HG02623 (cell line): ENCODE measurements around the gene BCL2L2.
A peak's percentile ranks its signal among the peaks of the same experiment; 100 is the strongest.
"Not testable (repeated sequence)": the region's sequence is repeated elsewhere in the genome, so short reads cannot be mapped to it uniquely, and the experiment has no call there.

Experiments used
- ATAC-seq: cut with Tn5 transposase; IDR thresholded peaks from one replicate; pipeline ENCODE4 v1.9.1; 2021; ENCODE audit warnings: moderate library complexity; ENCODE audit not compliant: unreplicated experiment

BCL2L2 gene, protein sequence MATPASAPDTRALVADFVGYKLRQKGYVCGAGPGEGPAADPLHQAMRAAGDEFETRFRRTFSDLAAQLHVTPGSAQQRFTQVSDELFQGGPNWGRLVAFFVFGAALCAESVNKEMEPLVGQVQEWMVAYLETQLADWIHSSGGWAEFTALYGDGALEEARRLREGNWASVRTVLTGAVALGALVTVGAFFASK

DNA sequence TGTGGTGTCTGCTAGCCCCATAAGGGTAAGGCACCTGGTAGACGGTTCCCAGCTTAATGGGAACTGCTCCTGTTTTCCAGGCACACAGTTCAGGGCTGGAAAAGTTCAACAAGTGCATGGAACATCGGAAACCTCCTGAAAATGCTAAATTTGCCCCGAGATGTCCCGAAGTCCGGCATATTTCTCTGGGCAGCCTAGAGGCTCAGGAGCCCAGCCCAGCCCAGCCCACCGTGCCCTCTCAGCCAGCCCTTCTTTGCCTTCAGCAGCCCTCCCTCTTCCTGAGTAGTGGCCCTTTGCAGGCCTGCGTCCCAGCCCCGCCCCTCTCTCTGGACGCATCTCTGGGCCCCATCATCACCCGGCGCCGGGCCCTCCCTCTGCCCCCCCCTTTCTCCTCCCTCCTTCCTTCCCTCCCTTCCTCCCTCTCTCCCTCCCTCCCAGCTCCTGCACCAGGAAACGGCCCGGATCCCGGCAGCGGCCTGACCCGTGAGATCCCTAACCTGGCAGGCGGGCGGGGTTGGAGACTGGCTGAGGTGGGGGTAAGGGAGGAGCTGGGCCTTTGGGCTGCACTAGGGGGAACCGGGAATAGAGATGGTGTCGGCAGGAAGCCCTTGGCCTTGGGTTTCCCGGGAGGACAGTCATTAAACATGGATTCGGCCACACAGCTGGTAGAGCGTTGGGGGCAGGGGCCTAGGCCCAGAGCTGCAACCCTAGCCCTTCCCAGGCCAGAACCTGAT is at the start of gene BCL2L2:
Gene BCL2L2, plus strand, starts transcription at position 422 of the 734 bp plus-strand sequence. CDS start 935 bp downstream, outside the sequence.
- ATAC-seq = no peak

DNA sequence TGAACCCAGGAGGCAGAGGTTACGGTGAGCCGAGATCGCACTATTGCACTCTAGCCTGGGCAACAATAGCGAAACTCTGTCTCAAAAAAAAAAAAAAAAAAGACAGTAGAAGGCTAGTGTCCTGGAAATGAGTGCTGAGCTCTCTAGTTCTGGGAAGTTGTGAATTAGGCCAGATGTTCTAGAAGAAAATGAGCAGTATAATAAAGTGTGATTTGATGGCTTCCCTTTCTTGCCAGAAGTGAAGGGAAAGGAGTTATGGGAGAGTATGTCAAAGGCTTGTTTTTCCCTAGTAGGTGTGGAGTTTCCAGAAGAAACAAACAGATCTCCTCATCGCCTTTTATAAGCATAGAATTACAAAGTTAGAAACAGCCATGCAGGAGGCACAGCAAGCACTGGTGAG is 48.4 kb upstream of the BCL2L2 start:
- ATAC-seq = no peak

DNA sequence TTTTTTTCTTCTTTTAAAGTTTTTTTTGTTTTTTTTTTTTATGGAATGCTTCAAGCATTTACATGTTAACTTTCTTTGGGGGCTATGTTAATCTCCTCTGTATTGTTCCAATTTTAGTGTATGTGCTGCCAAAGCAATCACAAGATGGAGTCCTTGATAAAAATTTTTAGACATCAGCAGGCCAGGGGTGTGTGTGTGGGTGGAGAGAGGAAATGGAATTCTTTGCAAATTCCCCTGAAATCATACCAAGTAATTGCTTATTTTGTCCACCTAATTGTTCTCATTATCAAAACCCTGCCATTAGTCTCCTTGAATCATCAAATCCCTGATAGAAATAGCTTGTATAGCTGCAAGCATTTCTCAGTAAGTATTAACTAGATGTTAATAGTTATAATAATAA is 47.2 kb upstream of the BCL2L2 start:
- no peak for ATAC-seq

DNA sequence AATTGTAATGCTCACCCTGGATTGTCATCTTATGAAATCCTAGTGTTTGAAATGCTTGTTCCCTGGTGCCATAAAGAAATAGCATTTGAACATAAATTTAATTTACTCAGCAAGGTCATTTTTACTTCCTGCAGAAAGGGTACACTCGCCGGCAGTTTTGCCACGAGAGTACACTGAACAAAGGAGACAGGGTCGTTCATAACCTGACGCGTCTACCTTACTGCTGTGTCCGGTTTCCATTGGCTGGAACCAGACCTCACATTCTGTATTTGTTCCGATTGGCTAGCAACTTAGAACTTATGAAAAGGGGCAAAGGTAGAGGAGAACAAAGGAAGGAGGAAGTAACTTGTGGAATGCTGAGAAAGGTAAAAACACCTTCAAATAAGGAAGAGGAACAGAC is 45.8 kb upstream of the BCL2L2 start:
- ATAC-seq = not testable (repeated sequence)

DNA sequence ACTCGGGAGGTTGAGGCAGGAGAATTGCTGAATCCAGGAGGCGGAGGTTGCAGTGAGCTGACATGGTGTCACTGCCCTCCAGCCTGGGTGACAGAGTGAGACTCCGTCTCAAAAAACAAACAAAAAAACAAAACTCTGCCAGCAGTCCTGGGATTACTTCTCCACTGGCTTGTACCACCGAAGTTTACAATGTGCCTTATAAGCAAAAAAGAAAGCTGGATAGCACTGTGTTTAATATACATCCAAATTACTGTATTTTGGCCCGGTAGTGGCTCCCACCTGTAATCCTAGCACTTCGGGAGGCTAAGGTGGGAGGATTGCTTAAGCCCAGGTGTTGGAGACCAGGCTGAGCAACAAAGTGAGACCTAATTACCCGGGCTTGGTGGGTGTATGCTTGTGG is 37.4 kb upstream of the BCL2L2 start:
- no peak for ATAC-seq

DNA sequence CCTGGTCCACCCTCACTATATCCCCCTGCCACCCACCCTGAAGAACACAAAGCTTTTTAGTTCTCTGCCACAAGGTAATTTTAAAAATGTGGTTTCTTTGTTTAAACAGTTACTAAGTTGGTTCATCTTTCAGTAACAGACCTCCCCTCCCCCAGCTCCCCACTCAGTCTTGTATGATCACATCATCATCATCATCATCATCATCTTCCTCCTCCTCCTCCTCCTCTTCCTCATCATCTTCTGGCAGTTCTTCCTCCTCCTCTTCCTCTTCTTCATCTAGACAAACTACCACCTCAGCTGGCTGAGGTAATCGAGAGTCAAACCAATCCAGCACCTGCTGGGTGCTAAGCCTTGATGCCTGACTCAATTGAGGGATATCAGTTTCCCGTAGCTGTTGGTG is 31.2 kb upstream of the BCL2L2 start:
- ATAC-seq = no peak

DNA sequence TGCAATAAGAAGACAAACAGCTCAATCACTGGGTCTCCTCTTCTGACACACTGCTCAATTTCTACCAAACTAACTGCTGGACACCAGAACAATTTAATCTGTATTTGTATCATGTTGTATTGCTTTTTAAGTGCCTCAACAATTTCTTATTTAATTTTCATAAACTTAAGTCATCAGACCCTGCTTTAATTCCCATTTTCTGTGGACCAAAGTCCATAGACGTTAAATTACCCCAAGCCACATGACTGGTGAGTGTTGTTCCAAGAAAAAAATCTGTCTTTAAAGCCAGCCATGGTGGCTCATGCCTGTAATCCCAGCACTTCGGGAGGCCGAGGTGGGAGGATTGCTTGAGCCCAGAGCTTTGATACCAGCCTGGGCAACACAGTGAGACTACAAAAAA is 29.4 kb upstream of the BCL2L2 start:
- no peak for ATAC-seq

DNA sequence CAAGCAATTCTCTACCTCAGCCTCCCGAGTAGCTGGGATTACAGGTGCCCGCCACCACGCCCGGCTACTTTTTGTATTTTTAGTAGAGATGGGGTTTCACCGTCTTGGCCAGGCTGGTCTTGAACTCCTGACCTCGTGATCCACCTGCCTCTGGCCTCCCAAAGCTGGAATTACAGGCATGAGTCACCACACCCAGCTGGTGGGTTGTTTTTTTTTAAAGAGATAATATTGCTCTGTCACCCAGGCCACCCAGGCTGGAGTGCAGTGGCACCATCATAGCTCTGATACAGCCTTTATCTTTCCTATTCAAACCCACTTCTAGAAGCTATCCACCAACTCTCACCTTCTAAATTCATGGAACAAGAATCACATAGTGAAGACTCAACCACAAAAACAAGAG is 28.7 kb upstream of the BCL2L2 start:
- not testable (repeated sequence) for ATAC-seq

DNA sequence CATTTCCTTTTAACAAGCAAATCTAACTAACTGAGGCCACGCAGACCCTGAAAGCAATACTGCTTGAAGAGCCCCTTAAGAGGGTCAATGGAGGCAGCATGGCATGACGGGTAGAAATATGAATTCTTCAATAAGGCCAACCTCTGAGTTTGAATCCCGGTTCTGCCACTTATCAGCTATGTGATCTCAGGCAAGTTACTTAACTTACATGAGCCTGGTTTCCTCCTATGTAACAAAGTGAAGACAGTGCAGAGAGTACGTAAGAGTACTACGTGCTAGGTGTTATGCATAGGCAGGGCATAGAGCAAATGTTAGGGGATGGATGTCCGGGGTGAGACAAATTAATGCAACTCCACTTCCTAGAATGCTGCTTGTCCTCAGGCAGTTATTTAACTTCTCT is 25.4 kb upstream of the BCL2L2 start:
- no peak for ATAC-seq

DNA sequence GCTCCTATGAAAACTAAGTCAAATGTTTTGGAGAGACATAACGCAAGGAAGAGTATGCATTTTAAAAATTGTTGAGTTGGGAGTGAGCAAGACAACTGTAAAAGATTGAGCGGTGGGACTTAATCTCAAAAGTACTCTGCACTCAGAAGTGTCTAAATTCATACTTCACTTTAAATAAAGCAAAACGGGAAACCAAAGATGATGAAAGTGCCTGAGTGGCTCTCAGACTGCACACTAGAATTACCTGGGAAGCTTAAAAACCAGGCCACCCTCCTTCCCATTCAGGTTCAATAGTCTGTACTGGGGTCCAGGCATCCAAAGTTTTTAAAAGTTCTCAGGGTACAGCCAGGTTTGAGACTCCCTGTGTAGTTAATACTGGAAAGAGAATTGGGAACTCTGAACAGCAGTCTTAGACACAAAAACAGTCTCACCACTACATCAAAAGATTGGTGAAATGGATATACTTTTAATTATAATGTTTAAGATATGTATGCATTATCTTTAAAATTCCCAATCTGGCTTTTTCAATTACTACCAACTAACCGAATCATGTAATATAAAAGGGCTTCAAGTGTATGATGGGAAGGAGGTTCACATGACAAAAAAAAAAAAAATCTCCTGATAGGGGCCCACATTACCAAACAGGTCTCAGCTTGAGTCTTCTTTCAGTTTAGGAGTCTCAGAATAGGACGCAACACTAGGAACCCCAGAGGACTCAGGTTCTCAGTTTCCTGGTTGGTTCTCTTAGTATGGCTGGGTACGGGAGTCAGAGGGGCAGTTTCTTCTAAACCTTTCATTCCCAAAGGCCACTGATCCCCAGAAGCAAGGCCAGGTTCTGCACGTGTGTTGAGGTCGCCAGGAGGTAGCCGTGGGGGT is 21.7 kb upstream of the BCL2L2 start:
- ATAC-seq = no peak

DNA sequence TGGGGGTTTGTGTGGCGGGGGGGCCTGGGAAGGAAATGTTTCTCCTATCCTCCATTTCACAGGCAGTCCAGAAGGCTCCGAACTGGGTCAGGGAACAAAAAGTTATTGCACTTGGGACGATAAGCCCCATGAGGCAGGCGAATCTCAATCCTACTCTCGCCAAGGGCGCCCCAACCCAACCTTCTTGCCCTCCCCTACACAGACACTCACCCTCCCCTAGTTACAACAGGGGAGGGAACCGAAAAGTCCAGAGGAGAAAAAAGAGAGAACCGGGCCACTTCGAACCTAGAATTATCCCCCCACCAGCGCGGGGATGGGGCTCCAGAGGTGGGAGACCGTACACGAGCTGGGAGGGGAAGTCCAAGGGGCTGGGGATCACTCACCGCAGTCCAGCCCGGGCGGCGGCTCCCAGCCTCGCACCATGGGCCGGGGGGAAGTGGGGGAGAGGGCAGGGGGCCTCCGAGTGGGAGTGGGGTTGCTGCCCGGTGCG is 21.1 kb upstream of the BCL2L2 start:
- peak; percentile 21 for ATAC-seq

DNA sequence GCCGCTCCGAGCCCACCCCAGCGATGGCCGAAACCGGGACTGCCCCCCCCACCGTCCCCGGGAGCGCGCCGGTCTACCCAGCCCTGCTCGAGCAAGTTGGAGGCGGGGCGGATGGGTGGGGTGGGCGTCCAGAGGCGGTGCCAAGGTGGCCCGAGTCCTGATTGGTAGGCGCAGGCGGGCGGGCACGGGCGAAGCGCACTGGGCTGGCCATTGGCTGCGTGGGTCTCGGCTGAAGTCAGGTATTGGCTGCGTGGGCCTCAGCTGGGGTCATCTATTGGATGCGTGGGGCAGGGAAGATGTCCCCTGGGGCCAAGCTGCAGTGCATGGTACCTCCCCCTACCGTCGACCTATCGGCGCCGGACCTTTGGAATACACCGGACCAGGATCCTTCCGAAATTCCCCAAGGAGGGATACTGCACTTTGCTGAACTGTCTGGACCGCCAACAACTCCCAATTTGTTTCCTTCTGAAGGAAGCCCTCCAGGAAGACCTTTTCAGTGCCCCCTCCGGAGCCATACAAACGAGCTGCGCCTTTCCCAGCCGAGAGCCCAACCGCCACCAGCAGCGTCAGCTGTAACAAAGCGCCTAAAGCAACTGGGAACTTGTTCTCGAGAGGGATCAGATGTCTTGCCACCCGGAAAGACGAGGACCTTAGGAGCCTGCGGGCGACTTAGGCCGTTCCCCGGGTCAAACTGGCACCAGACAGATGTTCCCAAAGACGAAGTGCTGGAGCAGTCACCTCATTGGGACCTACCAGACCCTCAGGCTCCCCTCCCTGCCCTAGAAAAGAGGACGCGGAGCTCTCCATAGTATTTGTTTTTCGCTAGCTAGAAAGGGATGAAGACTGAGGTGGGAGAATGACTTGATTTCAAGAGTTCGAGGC is 20.4 kb upstream of the BCL2L2 start, which contains the start of gene HOMEZ:
Gene HOMEZ, minus strand, starts transcription at position 113 of the 882 bp plus-strand sequence. CDS start 180 bp downstream, outside the sequence.
- peak; percentile 96 for ATAC-seq

DNA sequence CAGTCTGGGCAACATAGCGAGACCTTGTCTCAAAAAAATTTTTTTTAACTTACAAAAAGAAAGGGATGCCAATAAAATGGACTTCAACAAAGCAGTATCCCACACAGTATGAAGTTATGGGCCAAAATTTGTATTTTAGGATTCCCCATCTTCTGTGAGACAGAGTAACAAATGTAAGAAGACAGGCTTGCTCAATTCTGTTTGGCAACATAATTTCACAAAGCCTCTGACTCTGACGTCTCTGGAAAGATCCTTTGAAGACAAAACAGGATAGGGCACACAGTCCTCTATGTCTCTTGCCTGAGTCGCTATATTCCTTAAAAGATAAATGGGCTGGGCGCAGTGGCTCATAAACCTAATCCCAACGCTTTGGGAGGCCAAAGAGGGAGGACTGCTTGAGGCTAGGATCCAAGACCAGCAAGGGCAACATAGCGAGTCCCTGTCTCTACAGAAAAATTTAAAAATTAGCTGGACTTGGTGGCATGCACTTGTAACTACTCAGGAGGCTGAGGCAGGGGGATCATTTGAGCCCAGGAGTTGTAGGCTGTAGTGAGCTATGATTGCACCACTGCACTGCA is 19.6 kb upstream of the BCL2L2 start:
- ATAC-seq = no peak

DNA sequence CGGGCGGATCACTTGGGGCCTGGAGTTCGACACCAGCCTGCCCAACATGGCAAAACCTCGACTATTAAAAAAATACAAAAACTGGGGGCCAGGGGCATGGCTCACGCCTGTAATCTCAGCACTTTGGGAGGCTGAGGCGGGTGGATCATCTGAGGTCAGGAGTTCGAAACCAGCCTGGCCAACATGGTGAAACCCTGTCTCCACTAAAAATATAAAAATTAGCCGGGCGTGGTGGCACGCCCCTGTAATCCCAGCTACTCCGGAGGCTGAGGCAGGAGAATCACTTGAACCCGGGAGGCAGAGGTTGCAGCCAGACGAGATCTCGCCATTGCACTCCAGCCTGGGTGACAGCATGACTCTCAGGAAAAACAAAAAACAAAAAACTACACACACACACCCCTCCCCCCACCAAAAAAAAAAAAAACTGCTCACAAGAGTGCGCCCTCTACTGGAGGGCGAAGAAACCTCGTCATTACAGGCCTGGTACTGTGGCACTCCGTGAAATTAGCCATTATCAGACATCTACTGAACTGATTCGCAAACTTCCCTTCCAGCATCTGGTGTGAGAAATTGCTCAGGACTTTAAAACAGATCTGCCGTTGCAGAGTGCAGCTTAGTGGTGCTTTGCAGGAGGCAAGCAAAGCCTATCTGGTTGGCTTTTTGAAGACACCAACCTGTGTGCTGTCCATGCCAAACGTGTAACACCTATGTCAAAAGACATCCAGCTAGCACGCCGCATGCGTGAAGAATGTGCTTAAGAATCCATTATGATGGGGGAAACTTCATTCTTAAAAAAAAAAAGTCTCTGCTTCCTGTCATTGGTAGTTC is 11.7 kb upstream of the BCL2L2 start:
- no peak for ATAC-seq

DNA sequence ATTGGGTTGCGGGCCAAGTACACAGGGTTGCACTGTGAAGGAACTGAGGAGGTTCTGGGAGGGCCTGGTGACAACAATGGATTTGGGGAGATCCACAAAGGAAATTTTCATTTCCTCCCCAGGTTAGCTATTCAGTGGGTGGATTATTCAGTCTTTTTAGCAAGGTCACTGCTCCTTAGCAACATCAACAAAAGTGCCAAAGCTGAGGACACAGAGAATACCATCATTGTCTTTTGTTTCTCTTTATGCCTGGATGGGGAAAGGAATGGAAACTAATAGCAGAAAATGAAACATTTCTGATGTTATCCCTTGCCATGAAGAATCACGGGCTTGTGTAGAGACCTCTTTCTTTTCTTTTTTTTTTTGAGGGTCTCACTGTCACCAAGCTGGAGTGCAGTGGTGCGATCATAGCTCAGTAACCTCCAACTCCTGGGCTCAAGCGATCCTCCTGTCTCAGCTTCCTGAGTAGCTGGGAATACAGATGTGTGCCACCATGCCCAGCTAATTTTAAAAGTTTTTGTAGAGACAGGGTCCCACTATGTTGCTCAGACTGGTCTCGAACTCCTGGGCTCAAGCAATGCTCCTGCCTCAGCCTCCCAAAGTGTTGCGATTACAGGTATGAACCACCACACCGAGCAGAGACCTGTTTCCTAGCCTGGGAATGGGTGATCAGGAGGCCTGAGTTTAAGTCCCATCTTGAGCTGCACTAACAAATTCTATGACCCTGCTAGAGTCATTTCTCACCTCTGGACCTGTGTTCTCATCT is 10.4 kb upstream of the BCL2L2 start:
- no peak for ATAC-seq

DNA sequence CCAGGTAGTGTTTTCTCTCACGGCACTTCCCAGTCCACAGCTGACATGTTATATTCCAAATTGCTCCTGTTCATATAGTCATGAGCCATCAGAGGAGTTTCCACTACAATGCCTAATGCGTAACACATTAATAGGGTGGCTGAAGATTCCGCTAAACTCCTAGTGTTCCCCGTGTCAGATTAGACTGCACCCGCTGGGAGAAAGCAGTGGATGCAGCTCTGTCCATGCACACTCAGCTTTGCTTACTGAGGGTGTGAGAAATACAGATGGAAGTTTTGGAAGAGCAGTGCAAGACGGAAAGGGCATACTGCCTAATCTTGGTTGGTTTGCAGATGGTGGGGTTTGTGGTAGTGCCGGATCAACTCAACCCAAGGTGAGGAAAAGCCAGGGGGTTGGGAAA is 9.5 kb upstream of the BCL2L2 start:
- no peak for ATAC-seq

DNA sequence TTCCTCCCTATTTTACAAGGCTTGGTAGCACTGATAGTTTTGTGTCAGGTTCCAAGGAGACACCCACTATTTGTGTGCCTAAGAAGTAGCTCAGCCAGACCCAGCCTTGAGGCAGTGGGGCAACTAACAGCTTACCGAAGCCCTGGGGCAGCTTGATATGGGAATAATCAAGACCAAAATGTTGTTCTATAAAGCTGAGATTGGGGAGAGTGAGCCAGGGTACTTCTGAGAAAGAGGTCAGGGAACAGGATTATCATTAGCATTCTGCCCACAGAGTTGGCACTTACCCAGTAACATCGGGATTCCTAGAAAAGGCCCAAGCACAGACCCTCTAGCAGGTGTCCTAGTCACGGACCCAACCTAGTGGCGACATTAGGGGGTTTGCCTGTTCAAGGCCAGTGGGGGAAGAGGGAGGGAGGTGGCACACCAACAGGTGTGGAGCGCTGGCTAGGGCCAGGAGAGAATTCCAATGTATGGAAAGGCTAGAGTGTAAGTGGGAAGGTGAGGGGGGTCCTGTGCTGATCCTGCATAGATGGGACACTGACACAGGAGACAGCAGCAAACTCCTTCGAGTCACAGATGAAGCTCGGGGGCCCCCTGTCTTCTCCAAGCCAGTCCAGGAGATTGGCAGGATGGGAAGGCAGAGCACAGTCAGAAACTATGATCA is 8.9 kb upstream of the BCL2L2 start:
- ATAC-seq = no peak
